Neuronal stem cell (in vitro differentiated cells): ENCODE data around the gene GRIN2A.

Source experiments
- DNase-seq: peaks from one replicate; pipeline ENCODE4 v3.0.0-alpha.2; 2013; ENCODE audit warnings: low spot score
- H2AFZ ChIP-seq: one replicate; pipeline ENCODE4 v1.6.1; 2013; ENCODE audit warnings: mild to moderate bottlenecking, low read length, inconsistent platforms
- H2AK5ac ChIP-seq: 2 replicates; pipeline ENCODE4 v1.6.1; 2013; ENCODE audit warnings: low read depth, mild to moderate bottlenecking, inconsistent platforms, low read length, moderate library complexity, mixed read lengths
- H2BK120ac ChIP-seq: 2 replicates; pipeline ENCODE4 v1.6.1; 2013; ENCODE audit warnings: low read depth, mild to moderate bottlenecking, inconsistent platforms, low read length, moderate library complexity, mixed read lengths
- H2BK12ac ChIP-seq: one replicate; pipeline ENCODE4 v1.6.1; 2013; ENCODE audit warnings: low read length, inconsistent platforms
- H2BK15ac ChIP-seq: 2 replicates; pipeline ENCODE4 v1.6.1; 2013; ENCODE audit warnings: mild to moderate bottlenecking, low read length, inconsistent platforms, mixed read lengths
- H2BK5ac ChIP-seq: one replicate; pipeline ENCODE4 v1.6.1; 2013; ENCODE audit warnings: inconsistent platforms, mild to moderate bottlenecking, low read length, moderate library complexity
- H3K14ac ChIP-seq: one replicate; pipeline ENCODE4 v1.6.1; 2013; ENCODE audit warnings: low read length, inconsistent platforms
- H3K18ac ChIP-seq: 2 replicates; pipeline ENCODE4 v1.6.1; 2013; ENCODE audit warnings: low read length, inconsistent platforms
- H3K23ac ChIP-seq: 2 replicates; pipeline ENCODE4 v1.6.1; 2013; ENCODE audit warnings: low read depth, mild to moderate bottlenecking, mixed read lengths, low read length, inconsistent platforms; ENCODE audit not compliant: poor library complexity
- H3K27ac ChIP-seq: replicated peaks from 3 replicates; pipeline ENCODE4 v1.5.1; 2013; ENCODE audit warnings: low read length, inconsistent platforms
- H3K27me3 ChIP-seq, 3 experiments: 2 replicates each; pipeline ENCODE4 v1.6.1; 2013; ENCODE audit warnings: low read length in 3 of 3, mild to moderate bottlenecking in 2 of 3, inconsistent platforms in 1 of 3, low read depth in 1 of 3, mixed read lengths in 1 of 3, moderate library complexity in 1 of 3; ENCODE audit not compliant: control insufficient read depth in 3 of 3, insufficient read depth in 3 of 3
- H3K36me3 ChIP-seq, 2 donors: replicated peaks in 1 of 2; 2 replicates each; pipeline ENCODE4 v1.6.1; 2013; ENCODE audit warnings: low read length in 2 of 2; ENCODE audit not compliant: control insufficient read depth in 2 of 2, insufficient read depth in 2 of 2
- H3K4ac ChIP-seq: 2 replicates; pipeline ENCODE4 v1.6.1; 2013; ENCODE audit warnings: inconsistent platforms, mild to moderate bottlenecking, low read length, moderate library complexity
- H3K4me1 ChIP-seq, 2 donors: 1 replicate in 1 of 2; 2 replicates in 1 of 2; pipeline ENCODE4 v1.6.1; 2013; ENCODE audit warnings: low read length in 2 of 2, low read depth in 1 of 2; ENCODE audit not compliant: control insufficient read depth in 2 of 2, insufficient read depth in 1 of 2
- H3K4me2 ChIP-seq: one replicate; pipeline ENCODE4 v1.6.1; 2013; ENCODE audit warnings: mild to moderate bottlenecking, low read length, inconsistent platforms; ENCODE audit not compliant: insufficient read depth, poor library complexity, severe bottlenecking
- H3K4me3 ChIP-seq, 2 donors: 2 replicates each; pipeline ENCODE4 v1.5.1; 2013; ENCODE audit warnings: low read length in 2 of 2, mild to moderate bottlenecking in 2 of 2, inconsistent platforms in 1 of 2, moderate library complexity in 1 of 2
- H3K79me1 ChIP-seq: one replicate; pipeline ENCODE4 v1.6.1; 2013; ENCODE audit warnings: low read depth, mild to moderate bottlenecking, inconsistent platforms, low read length, moderate library complexity
- H3K9ac ChIP-seq: one replicate; pipeline ENCODE4 v1.6.1; 2013; ENCODE audit warnings: mild to moderate bottlenecking, low read depth, low read length, inconsistent platforms; ENCODE audit not compliant: poor library complexity
- H3K9me3 ChIP-seq, 2 donors: replicated peaks in 1 of 2; 2 replicates each; pipeline versions ENCODE3 to v1.6.1; 2013; ENCODE audit warnings: low read length in 2 of 2, mild to moderate bottlenecking in 2 of 2, inconsistent platforms in 1 of 2, low read depth in 1 of 2, mixed read lengths in 1 of 2, moderate library complexity in 1 of 2; ENCODE audit not compliant: control insufficient read depth in 2 of 2, insufficient read depth in 1 of 2
- H4K8ac ChIP-seq: one replicate; pipeline ENCODE4 v1.6.1; 2013; ENCODE audit warnings: low read depth, mild to moderate bottlenecking, inconsistent platforms, low read length, moderate library complexity
- H4K91ac ChIP-seq: one replicate; pipeline ENCODE4 v1.6.1; 2013; ENCODE audit warnings: low read length, low read depth, mild to moderate bottlenecking, inconsistent platforms; ENCODE audit not compliant: poor library complexity
- WGBS, 2 donors: extraction: QIAGEN DNeasy Blood & Tissue Kit; methylation state at CpG; one replicate each; pipeline ENCODE4 v1.1.7; 2013; ENCODE audit warnings: missing lambda C conversion rate in 2 of 2, mixed read lengths in 1 of 2; ENCODE audit not compliant: insufficient read length in 2 of 2, insufficient replicate concordance in 1 of 2; ENCODE audit errors: extremely low coverage in 2 of 2; 5-methylcytosine and 5-hydroxymethylcytosine counted together

GRIN2A gene

DNA sequence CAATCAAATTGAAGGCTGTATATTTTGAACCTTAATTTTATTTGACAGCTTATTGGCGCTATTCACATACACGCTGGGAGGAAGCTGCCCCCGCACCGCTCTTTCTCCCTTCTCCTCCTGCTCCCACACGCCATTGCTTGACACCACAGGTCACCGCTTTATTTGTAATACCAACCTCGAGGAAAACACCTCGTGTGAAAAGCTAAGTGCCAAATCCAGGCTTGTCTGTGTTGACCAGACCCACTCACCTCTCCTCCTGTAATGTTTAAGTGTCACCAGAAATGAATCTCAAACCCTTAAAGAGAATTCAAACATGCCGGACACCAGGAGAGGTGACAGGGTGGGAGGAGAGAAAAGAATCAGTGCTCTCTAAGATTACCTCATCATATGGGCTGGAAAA is 331.4 kb downstream of the GRIN2A start:
- no peak overlapping the region for H3K4me2 ChIP-seq
- no peaks in the 10 kb centered on the region for H3K79me1 ChIP-seq
- no peak overlapping the region for H2BK120ac ChIP-seq
- no peak overlapping the region for H3K4ac ChIP-seq
- H2BK15ac ChIP-seq = no peak overlapping the region
- no peaks in the 10 kb centered on the region for H3K9me3 ChIP-seq
- H2AFZ ChIP-seq = no peak overlapping the region
- no peak for DNase-seq
- H3K27ac ChIP-seq = no peak overlapping the region
- no peak overlapping the region for H4K91ac ChIP-seq
- WGBS, 2 donors = no CpG with 5 or more reads among the region's 9 CpGs
- no peak overlapping the region for H3K23ac ChIP-seq
- H2BK12ac ChIP-seq = no peak overlapping the region
- H2AK5ac ChIP-seq = no peak overlapping the region
- no peak overlapping the region for H3K9ac ChIP-seq
- no peak overlapping the region for H3K4me3 ChIP-seq
- no peak overlapping the region for H2BK5ac ChIP-seq
- peaks cover 0 to 2% of the 10 kb centered on the region in 2 donors for H3K4me1 ChIP-seq
- no peak overlapping the region for H3K14ac ChIP-seq
- H4K8ac ChIP-seq = no peak overlapping the region
- H3K27me3 ChIP-seq = no peaks in the 10 kb centered on the region
- H3K18ac ChIP-seq = no peak overlapping the region
- H3K36me3 ChIP-seq = no peaks in the 10 kb centered on the region

DNA sequence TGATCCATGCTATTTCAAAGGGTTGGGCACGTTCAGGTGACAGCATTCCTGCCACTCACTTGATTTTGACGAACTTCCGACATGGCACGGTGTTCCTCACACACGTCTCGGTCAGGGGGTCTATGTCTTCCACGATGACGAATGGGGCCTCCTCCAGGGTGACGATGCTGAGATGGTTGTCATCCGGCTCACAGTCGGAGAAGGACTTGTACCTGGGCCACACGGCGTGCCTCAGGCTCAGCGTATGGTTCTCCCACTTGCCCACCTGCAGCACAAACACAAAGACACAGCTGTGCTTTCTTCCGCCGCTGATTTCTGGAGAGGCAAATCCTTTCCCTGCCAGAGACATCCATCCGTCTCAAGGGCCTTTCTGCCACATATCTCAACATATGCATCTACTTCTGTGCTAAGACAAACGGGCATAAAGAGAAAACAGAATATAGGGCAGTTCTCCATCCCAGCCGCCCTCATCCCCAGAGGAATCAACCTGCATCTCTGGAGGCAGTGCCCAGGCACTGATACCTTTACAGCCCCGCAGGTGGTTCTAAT is 332.5 kb downstream of the GRIN2A start:
- Histone ChIP-seq H2BK120ac (no peak overlapping the region), H3K4me2 (no peak overlapping the region), H3K18ac (no peak overlapping the region), H4K8ac (no peak overlapping the region), H3K79me1 (no peaks in the 10 kb centered on the region), H2AFZ (no peak overlapping the region), H3K14ac (no peak overlapping the region), H3K9ac (peak overlapping the region; percentile 38), H3K4ac (no peak overlapping the region), H2AK5ac (no peak overlapping the region), H3K23ac (no peak overlapping the region), H2BK5ac (no peak overlapping the region), H3K36me3 (no peaks in the 10 kb centered on the region), H4K91ac (no peak overlapping the region), H3K27ac (no peak overlapping the region), H2BK12ac (no peak overlapping the region), H3K4me1 (peaks cover 0 to 2% of the 10 kb centered on the region in 2 donors), H3K27me3 (no peaks in the 10 kb centered on the region), H3K9me3 (no peaks in the 10 kb centered on the region), H3K4me3 (no peak overlapping the region), H2BK15ac (no peak overlapping the region)
- no peak for DNase-seq
- WGBS, 2 donors = no CpG with 5 or more reads among the region's 20 CpGs

DNA sequence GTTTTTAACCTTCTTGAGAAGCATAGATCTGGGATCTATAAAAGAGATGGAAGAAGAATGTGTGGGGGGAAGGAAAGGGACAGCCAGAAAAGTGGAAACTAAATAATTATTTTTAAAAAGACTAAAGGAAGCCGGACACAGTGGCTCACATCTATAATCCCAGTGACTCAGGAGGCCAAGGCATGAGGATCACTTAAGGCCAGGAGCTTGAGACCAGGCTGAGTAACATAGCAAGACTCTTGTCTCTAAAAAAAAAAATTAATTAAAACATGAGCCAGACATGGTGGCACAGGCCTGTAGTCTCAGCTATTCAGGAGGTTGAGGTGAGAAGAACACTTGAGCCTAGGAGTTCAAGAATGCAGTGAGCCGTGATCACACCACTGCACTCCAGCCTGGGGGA is 335.1 kb downstream of the GRIN2A start:
- no peak overlapping the region for H3K14ac ChIP-seq
- H2AK5ac ChIP-seq = no peak overlapping the region
- H3K36me3 ChIP-seq = no peaks in the 10 kb centered on the region
- no peak overlapping the region for H3K4me3 ChIP-seq
- H3K18ac ChIP-seq = no peak overlapping the region
- no CpG with 5 or more reads among the region's 2 CpGs for WGBS, 2 donors
- no peak overlapping the region for H2BK120ac ChIP-seq
- H4K8ac ChIP-seq = no peak overlapping the region
- no peak overlapping the region for H3K27ac ChIP-seq
- no peaks in the 10 kb centered on the region for H3K79me1 ChIP-seq
- no peak for DNase-seq
- no peak overlapping the region for H3K4ac ChIP-seq
- H3K9ac ChIP-seq = no peak overlapping the region
- H3K23ac ChIP-seq = no peak overlapping the region
- no peak overlapping the region for H2BK5ac ChIP-seq
- no peaks in the 10 kb centered on the region for H3K27me3 ChIP-seq
- H4K91ac ChIP-seq = no peak overlapping the region
- no peak overlapping the region for H3K4me2 ChIP-seq
- H3K4me1 ChIP-seq = peaks cover 0 to 2% of the 10 kb centered on the region in 2 donors
- no peak overlapping the region for H2BK15ac ChIP-seq
- H2AFZ ChIP-seq = no peak overlapping the region
- no peaks in the 10 kb centered on the region for H3K9me3 ChIP-seq
- H2BK12ac ChIP-seq = no peak overlapping the region

DNA sequence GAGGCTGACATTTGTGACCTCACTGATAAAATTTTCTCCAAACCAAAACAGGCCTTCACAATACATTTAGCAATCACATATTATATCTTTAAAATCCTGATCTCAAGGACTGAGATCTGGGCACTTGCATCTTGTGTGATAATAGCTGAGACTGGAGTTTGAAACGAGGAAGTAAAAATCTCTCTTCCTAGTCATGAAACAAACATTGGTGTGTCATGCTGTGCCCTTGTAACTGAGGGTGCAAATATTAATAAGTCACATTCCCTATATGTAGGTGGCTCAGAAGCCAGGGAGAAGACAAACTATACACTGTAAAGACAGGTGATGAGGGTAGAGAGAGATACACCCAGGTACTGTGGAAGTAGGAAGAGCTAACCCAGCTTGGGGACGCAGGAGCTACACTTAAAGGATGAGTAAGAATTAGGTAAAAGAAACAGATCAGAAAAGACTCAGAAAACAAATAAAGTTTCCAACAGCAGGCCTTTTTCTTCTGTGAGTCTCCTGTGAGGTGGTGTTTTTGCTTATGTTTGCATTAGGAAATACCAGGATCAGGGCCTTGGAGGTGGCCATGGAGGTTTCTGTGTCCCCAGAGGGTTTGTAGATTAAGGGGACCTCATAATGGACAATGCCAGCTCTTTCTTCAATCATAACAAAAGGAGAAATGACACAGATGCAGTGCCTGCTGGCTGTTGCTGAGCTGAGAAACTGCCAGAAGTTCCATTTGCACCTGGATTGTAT is 335.7 kb downstream of the GRIN2A start:
- Histone ChIP-seq H4K8ac (no peak overlapping the region), H2BK120ac (no peak overlapping the region), H3K9me3 (no peaks in the 10 kb centered on the region), H3K36me3 (no peaks in the 10 kb centered on the region), H2AFZ (no peak overlapping the region), H3K9ac (no peak overlapping the region), H2BK15ac (no peak overlapping the region), H3K4me3 (no peak overlapping the region), H4K91ac (no peak overlapping the region), H3K79me1 (no peaks in the 10 kb centered on the region), H3K27me3 (no peaks in the 10 kb centered on the region), H3K27ac (no peak overlapping the region), H3K4ac (no peak overlapping the region), H3K14ac (no peak overlapping the region), H3K18ac (no peak overlapping the region), H3K4me2 (no peak overlapping the region), H2BK5ac (no peak overlapping the region), H2AK5ac (no peak overlapping the region), H3K4me1 (peaks cover 0 to 2% of the 10 kb centered on the region in 2 donors), H3K23ac (no peak overlapping the region), H2BK12ac (no peak overlapping the region)
- DNase-seq = no peak
- WGBS, 2 donors = no CpG with 5 or more reads among the region's 2 CpGs
